GM10847 (cell line): ENCODE measurements around the gene TTC3.

Experiments used
- POLR2A ChIP-seq: IDR thresholded peaks from 2 replicates; pipeline ENCODE4 v1.6.1; 2011; ENCODE audit not compliant: insufficient read length; ENCODE audit errors: extremely low read depth

The TTC3 gene

GRCh38 chr21:37059181-37059580 lies 13.9 kb upstream of the TTC3 start:
- no peak for TF ChIP-seq POLR2A

- TF ChIP-seq POLR2A: no peak
Measured at GRCh38 chr21:37060296-37060695, 12.8 kb upstream of the TTC3 start.

- no peak for TF ChIP-seq POLR2A
Measured at GRCh38 chr21:37061926-37062592, 11.0 kb upstream of the TTC3 start.

- TF ChIP-seq POLR2A: no peak
Measured at GRCh38 chr21:37062593-37062935, 10.5 kb upstream of the TTC3 start.

GRCh38 chr21:37063433-37063832 lies 9.6 kb upstream of the TTC3 start:
- TF ChIP-seq POLR2A: no peak

- TF ChIP-seq POLR2A: no peak
Measured at GRCh38 chr21:37064841-37065240, 8.2 kb upstream of the TTC3 start.

- TF ChIP-seq POLR2A: no peak
Measured at GRCh38 chr21:37065561-37066177, 7.4 kb upstream of the TTC3 start.

- TF ChIP-seq POLR2A: no peak
Measured at GRCh38 chr21:37071561-37072273, 1.3 kb upstream of the TTC3 start.

- no peak for TF ChIP-seq POLR2A
Measured at GRCh38 chr21:37072274-37072987, 623 bp upstream of the TTC3 start.

GRCh38 chr21:37073417-37074196 lies 553 bp downstream of the TTC3 start:
- no peak for TF ChIP-seq POLR2A

- no peak for TF ChIP-seq POLR2A
Measured at GRCh38 chr21:37074197-37074510, 1.1 kb downstream of the TTC3 start.

GRCh38 chr21:37074546-37074945 lies 1.5 kb downstream of the TTC3 start:
- no peak for TF ChIP-seq POLR2A

GRCh38 chr21:37075214-37075770 lies 2.2 kb downstream of the TTC3 start:
- no peak for TF ChIP-seq POLR2A

GRCh38 chr21:37076087-37076850 lies 3.2 kb downstream of the TTC3 start:
- TF ChIP-seq POLR2A: no peak
